ACC112 (cell line): ENCODE results near the gene UQCC3.
"Not testable (repeated sequence)": the region's sequence is repeated elsewhere in the genome, so short reads cannot be mapped to it uniquely, and the experiment has no call there.

Experiments used
- H2AFZ ChIP-seq: fragments of 200-600 bp; sonication (generic); one replicate; pipeline ENCODE4 v1.6.0; 2017; ENCODE audit warnings: antibody characterized with exemption, low read length; ENCODE audit not compliant: unreplicated experiment
- H3K27ac ChIP-seq: fragments of 200-600 bp; sonication (generic); 2 replicates; pipeline ENCODE4 v1.5.1; 2014; ENCODE audit warnings: low read depth, mild to moderate bottlenecking, antibody characterized with exemption, low read length, moderate library complexity
- H3K27me3 ChIP-seq: fragments of 200-600 bp; sonication (generic); 2 replicates; pipeline ENCODE4 v1.6.1; 2014; ENCODE audit warnings: mild to moderate bottlenecking, antibody characterized with exemption, low read length, moderate library complexity, mixed read lengths; ENCODE audit not compliant: insufficient read depth
- H3K36me3 ChIP-seq: fragments of 200-600 bp; sonication (generic); 2 replicates; pipeline ENCODE4 v1.6.1; 2016; ENCODE audit warnings: mild to moderate bottlenecking, antibody characterized with exemption, low read length, moderate library complexity, mixed read lengths; ENCODE audit not compliant: insufficient read depth
- H3K4me1 ChIP-seq: fragments of 200-600 bp; sonication (generic); one replicate; pipeline ENCODE4 v1.6.1; 2016; ENCODE audit warnings: low read length, mixed read lengths; ENCODE audit not compliant: insufficient read depth, unreplicated experiment, control insufficient read depth
- H3K4me3 ChIP-seq: fragments of 200-600 bp; sonication (generic); 2 replicates; pipeline ENCODE4 v1.5.1; 2014; ENCODE audit warnings: mild to moderate bottlenecking, low read depth, low read length
- H3K79me2 ChIP-seq: fragments of 200-600 bp; sonication (generic); one replicate; pipeline ENCODE4 v1.6.0; 2016; ENCODE audit warnings: low read length; ENCODE audit not compliant: control insufficient read depth, unreplicated experiment, insufficient read depth

UQCC3 gene

DNA sequence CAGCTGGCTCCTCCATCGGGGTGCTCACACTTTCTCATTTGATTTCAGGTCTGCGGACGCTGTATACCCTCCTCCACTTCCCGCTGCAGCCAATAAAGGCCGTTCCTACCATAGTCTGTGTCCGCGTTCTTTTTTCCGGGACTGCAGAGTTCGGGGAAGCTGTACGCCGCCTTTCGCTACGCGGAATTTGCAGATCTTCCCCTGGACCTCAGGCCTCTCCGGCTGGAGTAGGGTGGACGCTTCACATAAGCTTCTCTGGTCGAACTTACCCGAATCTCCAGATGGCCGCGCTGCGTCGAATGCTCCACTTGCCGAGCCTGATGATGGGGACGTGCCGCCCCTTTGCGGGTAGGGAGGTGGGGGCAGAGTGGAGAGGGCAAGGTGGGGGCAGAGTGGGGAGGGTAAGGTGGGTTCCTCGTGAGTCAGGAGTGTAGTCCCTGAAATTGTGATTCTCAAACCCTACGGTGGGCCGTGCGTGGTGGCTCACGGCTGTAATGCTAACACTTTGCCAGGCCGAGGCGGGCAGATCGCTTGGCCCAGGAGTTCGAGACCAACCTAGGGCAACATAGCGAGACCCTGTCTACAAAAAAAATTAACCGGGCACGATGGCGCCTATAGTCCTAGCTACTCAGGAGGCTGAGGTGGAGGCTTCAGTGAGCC is 5.7 kb upstream of the UQCC3 start:
- peaks cover 26% of the 10 kb centered on the region for H3K4me1 ChIP-seq
- peak overlapping the region; percentile 62 for H3K27ac ChIP-seq
- H3K4me3 ChIP-seq, result peak overlapping the region; percentile 99
- no peaks in the 10 kb centered on the region for H3K27me3 ChIP-seq
- peaks cover 15% of the 10 kb centered on the region; the same call in 1 of the 2 replicates for H3K36me3 ChIP-seq
- no peak overlapping the region for H2AFZ ChIP-seq
- H3K79me2 ChIP-seq, result peaks cover 37% of the 10 kb centered on the region

DNA sequence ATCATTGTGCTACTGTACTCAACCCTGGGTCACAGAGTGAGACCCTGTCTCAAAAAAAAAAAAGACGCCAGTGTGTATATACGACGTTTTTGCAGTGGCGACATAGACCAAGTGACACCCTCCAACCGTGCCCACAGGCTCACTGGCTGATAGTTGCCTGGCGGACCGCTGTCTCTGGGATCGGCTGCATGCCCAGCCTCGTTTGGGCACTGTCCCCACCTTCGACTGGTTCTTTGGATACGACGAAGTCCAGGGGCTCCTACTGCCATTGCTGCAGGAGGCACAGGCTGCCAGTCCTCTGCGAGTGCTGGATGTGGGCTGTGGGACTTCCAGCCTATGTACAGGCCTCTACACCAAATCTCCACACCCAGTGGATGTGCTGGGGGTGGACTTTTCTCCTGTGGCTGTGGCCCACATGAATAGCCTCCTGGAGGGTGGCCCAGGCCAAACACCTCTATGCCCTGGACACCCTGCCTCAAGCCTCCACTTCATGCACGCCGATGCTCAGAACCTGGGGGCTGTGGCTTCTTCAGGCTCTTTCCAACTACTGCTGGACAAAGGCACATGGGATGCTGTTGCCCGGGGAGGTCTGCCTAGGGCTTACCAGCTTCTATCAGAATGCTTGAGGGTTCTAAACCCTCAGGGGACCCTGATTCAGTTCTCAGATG is 5.1 kb upstream of the UQCC3 start:
- peaks cover 26% of the 10 kb centered on the region for H3K4me1 ChIP-seq
- H3K27ac ChIP-seq, result peak overlapping the region; percentile 62; the same call in 1 of the 2 replicates
- no peak overlapping the region for H2AFZ ChIP-seq
- H3K36me3 ChIP-seq, result peaks cover 15% of the 10 kb centered on the region; the same call in 1 of the 2 replicates
- H3K27me3 ChIP-seq, result no peaks in the 10 kb centered on the region
- peaks cover 37% of the 10 kb centered on the region for H3K79me2 ChIP-seq
- peak overlapping the region; percentile 99 for H3K4me3 ChIP-seq

DNA sequence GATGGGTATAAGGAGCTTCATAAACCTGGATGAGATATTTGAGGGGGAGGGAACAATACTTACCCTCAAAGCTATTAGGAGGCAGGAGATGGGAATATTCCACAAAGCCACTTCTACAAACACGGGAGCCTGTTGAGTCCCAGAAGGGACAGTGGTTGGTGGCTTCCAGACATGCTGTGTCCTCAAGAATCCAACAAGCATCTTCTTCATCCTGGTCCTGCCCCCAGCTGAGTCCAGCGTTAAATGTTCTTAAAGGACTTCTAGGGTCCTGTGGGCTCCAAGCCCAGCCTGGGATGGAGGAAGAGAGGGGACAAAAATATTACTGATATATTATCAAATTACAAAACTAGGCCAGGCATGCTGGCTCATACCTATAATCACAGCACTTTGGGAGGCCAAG is 4.0 kb upstream of the UQCC3 start:
- Histone ChIP-seq H3K27ac (0 out of 2 replicates have a peak overlapping the region, but pooled peaks have one; percentile 10), H3K4me3 (peak overlapping the region; percentile 99), H3K79me2 (peaks cover 45% of the 10 kb centered on the region), H3K36me3 (peaks cover 15% of the 10 kb centered on the region; the same call in 1 of the 2 replicates), H2AFZ (no peak overlapping the region), H3K4me1 (peaks cover 28% of the 10 kb centered on the region), H3K27me3 (no peaks in the 10 kb centered on the region)

DNA sequence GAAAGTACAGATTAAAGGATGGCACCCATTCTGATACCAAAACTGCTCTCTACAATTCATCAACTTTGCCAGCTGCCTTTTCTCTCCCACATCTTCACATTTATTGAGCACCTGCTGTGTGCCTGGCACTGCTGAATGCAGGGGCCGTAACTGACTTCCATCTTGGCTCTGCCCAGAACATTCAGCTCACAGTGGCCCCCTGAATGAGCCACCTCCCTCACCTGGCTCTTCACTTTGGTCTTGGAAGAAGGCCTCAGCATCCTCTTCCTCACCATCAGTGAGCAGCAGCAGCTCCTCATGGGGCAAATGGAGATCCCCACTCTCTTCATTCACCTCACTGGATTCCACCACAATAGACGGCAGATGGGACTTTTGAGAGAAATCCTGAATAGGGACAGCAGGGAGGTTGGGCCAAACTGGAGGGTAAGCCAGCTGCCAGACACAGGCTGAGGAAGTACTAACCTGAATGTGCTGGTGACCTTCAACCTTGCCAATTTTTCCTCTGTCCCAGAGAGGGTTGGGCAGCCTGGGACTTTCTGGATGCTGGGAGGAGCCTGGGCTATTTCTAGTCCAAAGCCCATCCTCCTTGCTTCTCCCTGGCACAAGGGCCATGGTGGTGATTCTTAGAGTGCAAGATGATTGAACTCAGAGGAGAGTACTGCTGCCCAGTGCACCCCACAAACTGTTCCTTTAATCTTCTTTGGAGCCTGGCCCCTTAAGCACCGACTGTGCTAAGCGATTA is 1.9 kb upstream of the UQCC3 start:
- peak overlapping the region; percentile 19 for H3K27ac ChIP-seq
- H3K4me1 ChIP-seq, result peaks cover 36% of the 10 kb centered on the region
- H3K36me3 ChIP-seq, result peaks cover 12% of the 10 kb centered on the region; the same call in 1 of the 2 replicates
- peak overlapping the region; percentile 11; the same call in 1 of the 2 replicates for H3K4me3 ChIP-seq
- H2AFZ ChIP-seq, result no peak overlapping the region
- H3K79me2 ChIP-seq, result peaks cover 47% of the 10 kb centered on the region
- H3K27me3 ChIP-seq, result no peaks in the 10 kb centered on the region

DNA sequence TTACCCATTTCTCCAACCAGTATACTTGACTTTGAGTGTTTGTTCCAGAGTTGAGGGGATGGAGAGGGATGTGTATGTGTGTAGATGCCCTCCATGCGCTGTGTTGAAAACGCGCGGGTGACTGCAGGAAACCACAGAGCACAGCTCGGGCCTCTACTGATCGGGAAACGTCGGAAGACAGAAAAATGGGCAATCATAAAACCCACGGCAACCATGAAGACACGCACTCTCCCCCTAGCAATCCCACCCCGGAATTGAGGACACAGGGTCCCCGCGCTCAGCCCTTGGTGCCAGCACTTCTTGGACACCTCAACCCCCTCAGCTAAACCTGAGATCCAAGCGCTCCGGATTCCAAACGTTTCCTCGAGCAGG is 251 bp upstream of the UQCC3 start:
- Histone ChIP-seq H3K4me3 (peak overlapping the region; percentile 84), H3K27ac (peak overlapping the region; percentile 73), H3K27me3 (no peaks in the 10 kb centered on the region), H3K79me2 (peaks cover 34% of the 10 kb centered on the region), H2AFZ (peak overlapping the region; percentile 73), H3K4me1 (peaks cover 35% of the 10 kb centered on the region), H3K36me3 (peaks cover 12% of the 10 kb centered on the region; the same call in 1 of the 2 replicates)

DNA sequence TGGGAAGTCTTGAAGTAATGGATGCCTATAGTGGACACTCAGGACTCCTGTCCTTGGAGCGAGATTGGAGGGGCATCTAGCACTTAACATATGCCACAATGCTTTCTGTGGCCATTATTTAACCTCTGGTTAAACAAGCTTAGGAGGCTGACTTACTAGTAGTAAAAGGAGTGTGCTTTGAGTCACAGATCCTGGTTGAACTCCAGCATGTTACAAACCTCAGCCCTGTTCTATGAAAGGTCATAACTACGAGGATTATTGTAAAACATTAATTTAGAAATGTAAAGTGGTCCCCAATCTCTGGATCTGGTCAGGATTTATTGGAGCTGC is 1.7 kb downstream of the UQCC3 start:
- H3K27me3 ChIP-seq, result no peaks in the 10 kb centered on the region
- no peaks in the 10 kb centered on the region for H3K36me3 ChIP-seq
- H3K4me3 ChIP-seq, result peak overlapping the region; percentile 84; the same call in 1 of the 2 replicates
- H2AFZ ChIP-seq, result no peak overlapping the region
- peaks cover 21% of the 10 kb centered on the region for H3K79me2 ChIP-seq
- peaks cover 31% of the 10 kb centered on the region for H3K4me1 ChIP-seq
- H3K27ac ChIP-seq, result peak overlapping the region; percentile 34

DNA sequence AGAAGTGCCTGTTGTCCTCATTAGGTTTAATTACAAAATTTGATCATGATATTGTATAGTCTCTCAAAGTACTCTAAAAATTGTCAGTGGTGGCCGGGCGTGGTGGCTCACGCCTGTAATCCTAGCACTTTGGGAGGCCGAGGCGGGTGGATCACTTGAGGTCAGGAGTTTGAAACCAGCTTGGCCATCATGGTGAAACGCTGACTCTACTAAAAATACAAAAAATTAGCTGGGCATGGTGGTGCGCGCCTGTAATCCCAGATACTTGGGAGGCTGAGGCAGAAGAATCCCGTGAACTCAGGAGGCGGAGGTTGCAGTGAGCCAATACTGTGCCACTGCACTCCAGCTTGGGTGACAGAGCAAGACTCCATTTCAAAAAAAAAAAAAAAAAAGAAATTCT is 3.9 kb downstream of the UQCC3 start:
- Histone ChIP-seq H3K79me2 (peaks cover 28% of the 10 kb centered on the region), H3K4me1 (peaks cover 22% of the 10 kb centered on the region)
- not testable (repeated sequence) for H3K27ac ChIP-seq, H2AFZ ChIP-seq, H3K27me3 ChIP-seq, H3K36me3 ChIP-seq, H3K4me3 ChIP-seq

DNA sequence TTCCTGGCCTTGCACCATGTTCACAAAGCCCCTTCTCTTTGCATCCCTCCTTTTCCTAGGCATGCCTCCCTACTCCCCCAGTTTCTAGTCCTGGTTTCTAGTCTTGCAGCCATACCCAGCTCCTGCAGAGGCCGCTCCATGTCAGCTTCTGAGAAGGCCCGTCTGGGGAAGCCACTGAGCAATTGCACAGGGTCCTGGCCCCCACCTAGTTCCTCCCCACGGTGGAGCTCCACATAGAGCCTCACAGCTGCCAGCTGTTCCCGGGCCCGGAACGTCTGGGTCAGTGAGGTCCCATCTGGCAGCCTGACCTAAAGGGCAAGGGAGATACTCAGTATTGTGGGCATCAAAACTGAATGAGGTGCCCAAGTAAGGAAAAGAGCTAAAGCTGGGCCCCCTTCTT is 5.2 kb downstream of the UQCC3 start:
- peaks cover 29% of the 10 kb centered on the region for H3K4me1 ChIP-seq
- H3K4me3 ChIP-seq, result no peak overlapping the region
- no peaks in the 10 kb centered on the region for H3K27me3 ChIP-seq
- H3K79me2 ChIP-seq, result peaks cover 28% of the 10 kb centered on the region
- H3K27ac ChIP-seq, result no peak overlapping the region
- H3K36me3 ChIP-seq, result no peaks in the 10 kb centered on the region
- no peak overlapping the region for H2AFZ ChIP-seq

DNA sequence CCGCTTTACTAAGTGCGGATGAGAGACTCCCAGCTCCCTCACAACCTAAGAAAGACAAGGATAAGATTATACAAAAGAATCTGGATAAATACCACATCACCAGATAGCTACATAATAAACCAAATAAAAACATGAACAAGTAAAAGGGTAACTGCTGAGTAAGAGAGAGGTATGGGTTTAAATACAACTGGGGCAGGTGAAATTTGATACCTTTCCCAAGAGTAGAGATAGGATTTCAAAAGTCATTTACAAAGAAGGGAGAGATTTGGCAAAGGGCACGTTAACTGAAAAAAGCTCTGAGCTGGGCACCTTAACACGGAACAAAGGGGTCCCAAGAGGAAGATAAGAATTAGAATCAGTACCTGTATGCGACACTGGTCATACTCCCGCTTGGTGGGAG is 5.7 kb downstream of the UQCC3 start:
- Histone ChIP-seq H3K4me1 (peaks cover 29% of the 10 kb centered on the region), H3K79me2 (peaks cover 24% of the 10 kb centered on the region), H3K27me3 (no peaks in the 10 kb centered on the region), H2AFZ (no peak overlapping the region), H3K27ac (no peak overlapping the region), H3K4me3 (peak overlapping the region; percentile 99; the same call in 1 of the 2 replicates), H3K36me3 (no peaks in the 10 kb centered on the region)

DNA sequence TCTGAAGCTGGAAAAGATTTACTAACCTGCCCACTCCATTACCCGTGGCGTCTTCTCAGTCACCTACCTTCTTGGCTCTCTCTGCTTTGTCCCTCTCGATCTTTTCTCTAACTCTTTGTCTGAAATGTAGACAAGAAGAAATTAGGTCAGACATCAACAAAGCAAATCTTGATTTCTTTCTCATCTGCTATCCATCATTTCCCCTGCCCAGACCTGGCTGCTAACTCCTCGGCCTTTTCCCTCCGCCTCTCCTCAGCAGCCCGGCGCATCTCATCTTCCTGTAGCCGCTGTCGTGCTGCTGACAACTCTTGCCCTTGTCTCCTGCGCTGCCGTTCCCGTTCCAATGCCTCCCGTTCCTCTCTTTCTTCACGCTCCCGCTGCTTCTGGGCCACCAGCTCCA is 6.2 kb downstream of the UQCC3 start:
- peaks cover 20% of the 10 kb centered on the region for H3K79me2 ChIP-seq
- H3K36me3 ChIP-seq, result no peaks in the 10 kb centered on the region
- no peaks in the 10 kb centered on the region for H3K27me3 ChIP-seq
- no peak overlapping the region for H3K27ac ChIP-seq
- H3K4me1 ChIP-seq, result peaks cover 25% of the 10 kb centered on the region
- no peak overlapping the region for H2AFZ ChIP-seq
- peak overlapping the region; percentile 99 for H3K4me3 ChIP-seq
